NCI-H146 (cell line): ENCODE results near the gene GSTM2.

Experiments used
- DNase-seq: peaks from one replicate; lab custom pipeline; 2025; lab: John Stamatoyannopoulos, UW

GSTM2 gene

DNA sequence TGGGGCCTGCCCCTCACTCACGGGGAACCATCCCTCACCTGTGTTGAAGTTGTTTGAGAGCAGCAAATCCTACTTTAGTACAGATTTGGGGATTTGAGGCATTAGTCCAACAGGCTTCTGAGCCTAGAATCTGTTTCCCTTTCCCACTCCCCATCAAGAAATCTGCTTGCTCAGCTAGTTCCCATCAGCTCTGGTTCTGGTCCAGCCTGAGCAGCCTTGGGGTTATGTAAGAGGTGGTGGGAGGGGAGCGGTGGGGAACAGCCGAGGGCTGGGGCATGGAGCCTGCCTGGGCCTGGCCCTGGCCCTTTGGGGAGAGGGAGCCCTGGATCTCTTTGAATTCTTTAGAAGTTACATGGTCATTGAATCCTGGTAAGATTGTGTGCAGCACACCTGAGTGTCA lies 48.3 kb downstream of the GSTM2 start:
- no peak for DNase-seq

DNA sequence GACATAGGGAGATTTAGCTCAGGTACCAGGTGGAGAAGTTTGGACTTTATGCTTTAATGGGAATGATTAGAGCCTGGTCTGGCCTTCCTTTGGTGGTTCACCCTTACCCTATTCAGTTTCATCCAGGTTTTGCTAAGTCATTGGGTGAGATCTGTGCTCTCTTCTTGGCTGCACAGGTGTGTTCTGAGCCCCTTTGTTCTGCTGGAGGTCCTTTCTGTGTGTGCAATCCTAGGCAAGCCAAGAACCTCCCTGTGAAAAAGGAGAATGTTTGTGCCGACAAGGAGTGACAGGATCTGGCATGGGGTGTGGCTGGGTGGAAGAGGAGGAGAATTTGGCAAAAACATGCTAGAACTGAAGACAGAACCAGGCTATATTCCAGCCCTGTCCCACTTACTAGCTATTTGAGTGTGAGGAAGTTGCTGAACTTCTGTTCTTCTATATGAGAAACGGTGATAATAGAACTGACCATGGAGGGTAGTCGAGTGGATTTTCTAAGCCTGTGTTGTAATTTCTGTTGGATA lies 48.8 kb downstream of the GSTM2 start:
- DNase-seq: no peak

DNA sequence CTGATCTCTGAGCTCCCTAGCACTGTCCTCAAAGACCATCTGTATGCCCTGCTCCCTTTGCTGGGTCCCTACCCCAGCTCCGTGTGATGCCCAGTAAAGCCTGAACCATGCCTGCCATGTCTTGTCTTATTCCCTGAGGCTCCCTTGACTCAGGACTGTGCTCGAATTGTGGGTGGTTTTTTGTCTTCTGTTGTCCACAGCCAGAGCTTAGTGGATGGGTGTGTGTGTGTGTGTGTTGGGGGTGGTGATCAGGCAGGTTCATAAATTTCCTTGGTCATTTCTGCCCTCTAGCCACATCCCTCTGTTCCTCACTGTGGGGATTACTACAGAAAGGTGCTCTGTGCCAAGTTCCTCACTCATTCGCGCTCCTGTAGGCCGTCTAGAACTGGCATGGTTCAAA lies 49.9 kb downstream of the GSTM2 start:
- DNase-seq: no peak

DNA sequence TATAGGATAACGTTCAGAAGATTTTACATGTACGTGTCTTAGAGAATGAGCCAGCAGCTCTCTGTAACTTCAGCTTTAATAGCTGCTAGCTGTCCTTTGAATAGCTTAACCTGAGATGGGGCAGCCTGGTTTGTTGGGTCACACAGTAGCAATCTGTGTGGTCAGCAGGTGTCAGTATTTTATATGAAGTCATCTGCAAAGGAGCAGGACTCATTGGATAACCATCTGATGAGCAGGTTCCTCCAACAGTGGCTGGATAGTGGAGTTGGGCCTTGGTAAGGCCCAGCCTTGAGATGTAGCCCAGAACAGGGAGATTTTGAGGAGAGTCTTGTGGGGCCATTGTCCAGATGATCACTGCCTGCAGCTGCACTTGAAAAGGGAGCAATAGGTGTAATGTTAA lies 50.6 kb downstream of the GSTM2 start:
- DNase-seq: peak; percentile 46

DNA sequence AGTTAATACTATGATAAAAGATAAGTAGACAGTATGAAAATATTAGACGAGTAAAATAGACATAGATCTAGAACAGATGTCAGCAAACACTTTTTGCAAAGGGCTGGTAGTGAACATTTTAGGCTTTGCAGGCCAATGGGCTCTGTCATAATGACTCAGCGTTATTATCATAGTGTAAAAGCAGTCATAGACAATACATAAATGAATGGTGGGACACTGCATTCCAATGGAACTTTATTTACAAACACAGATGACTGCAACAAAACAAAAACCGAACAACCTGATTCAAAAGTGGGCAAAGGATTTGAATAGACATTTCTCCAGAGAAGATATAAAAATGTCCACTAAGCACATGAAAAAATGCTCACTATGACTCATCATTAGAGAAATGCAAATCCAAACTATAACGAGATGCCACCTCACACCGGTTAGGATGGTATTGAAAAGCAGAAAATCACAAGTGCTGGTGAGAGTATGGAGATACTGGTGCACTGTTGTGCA lies 51.5 kb downstream of the GSTM2 start:
- DNase-seq: no peak

DNA sequence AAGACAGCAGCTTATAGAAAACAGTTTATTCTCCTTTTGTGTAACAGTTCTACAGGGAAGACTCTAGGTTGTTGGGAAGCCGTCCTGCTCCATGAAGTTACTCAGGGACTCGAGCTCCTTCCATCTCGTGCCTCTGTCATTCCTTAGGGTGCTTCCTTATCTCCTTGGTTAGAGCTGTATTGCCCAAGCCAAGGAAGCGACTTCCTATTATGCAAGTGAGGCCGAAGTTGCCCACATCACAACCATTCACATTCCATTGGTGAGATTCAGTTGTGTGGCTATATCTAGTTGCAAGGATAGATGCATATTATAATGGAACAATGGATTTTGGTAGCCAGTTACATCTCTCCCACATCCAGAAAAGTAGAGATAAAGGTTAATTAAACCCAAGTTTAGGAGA lies 53.2 kb downstream of the GSTM2 start:
- no peak for DNase-seq

DNA sequence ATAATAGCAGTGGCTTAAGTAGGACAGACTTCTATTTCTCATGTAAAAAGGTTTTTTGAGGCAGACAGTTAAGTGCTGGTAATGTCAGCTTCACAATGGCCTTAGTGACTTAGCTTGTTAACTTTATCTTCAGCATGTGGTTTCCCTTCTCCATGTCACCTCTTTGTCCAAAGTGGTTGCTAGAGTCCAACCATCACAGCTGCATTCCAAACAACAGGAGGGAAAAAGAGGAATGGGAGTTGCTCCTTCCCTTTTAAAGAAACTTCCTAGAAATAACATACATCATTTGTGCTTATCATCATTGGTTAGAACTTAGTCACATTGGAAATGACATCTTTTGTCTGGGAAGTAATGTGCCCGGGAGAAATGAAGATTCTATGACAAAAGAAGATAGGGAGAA lies 54.1 kb downstream of the GSTM2 start:
- no peak for DNase-seq

DNA sequence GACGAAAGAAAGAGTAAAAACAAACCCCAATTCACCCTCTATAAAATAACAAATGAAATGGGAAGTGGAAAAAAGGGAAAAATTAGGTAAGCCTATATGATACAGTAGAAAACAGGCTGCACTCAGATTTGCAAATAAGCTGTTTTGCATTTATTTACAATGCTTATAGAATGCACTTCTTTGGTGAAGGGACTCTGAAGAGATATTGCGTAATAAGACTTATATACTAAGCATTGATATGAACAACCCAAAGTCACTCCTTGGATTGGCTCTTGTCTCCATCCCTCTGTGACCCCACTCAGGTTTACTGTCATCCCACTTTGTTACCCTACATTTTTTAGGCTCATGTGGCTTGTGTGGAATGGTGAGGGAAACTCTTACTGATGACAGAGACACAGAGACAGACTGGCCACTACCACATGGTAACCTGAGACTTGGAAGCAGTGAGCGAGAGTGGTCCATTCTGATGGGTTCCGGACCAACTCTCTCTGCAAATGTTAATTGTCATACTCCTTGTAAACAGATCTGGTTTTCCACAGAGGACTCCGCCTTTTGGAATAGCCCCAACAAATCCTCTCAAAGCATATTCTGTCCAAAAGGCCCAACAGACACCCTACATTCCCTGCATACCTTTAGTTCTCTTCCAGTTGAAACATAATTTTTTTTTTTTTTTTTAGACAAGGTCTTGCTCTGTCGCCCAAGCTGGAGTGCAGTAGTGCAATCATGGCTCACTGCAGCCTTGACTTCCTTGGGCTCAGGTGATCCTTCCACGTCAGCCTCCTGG lies 55.2 kb downstream of the GSTM2 start:
- DNase-seq: no peak
